Natural killer cell (primary cell): Measurements from ENCODE around the gene CPSF4L. TPM values are rescaled to one million over a fixed set of nuclear protein-coding genes. Genes with fewer than 3 reads are reported as not detected.

ENCODE experiments used
- ATAC-seq, 3 donors: fragments of 150-1000 bp in 2 of 3; fragments of 200-7000 bp in 1 of 3; cut with Tn5 transposase; 1 replicate in 1 of 3; 2 replicates in 2 of 3; pipeline ENCODE4 v1.10.0; 2021; ENCODE audit warnings: mild to moderate bottlenecking in 2 of 3, moderate library complexity in 2 of 3
- DNase-seq, 2 donors: peaks; one replicate each; pipeline versions ENCODE4 v3.0.0 to v3.0.0-alpha.2; 2013 to 2021; ENCODE audit warnings: mixed read lengths in 1 of 2
- H3K27ac ChIP-seq: one replicate; pipeline ENCODE4 v1.5.1; 2013; ENCODE audit warnings: mild to moderate bottlenecking, low read length
- H3K27me3 ChIP-seq: one replicate; pipeline ENCODE4 v1.6.1; 2013; ENCODE audit warnings: low read length; ENCODE audit not compliant: control insufficient read depth, insufficient read depth
- H3K36me3 ChIP-seq: one replicate; pipeline ENCODE4 v1.6.1; 2013; ENCODE audit warnings: low read length; ENCODE audit not compliant: control insufficient read depth, insufficient read depth
- H3K4me1 ChIP-seq: one replicate; pipeline ENCODE4 v1.6.1; 2013; ENCODE audit warnings: low read length; ENCODE audit not compliant: control insufficient read depth, insufficient read depth
- H3K4me3 ChIP-seq: one replicate; pipeline ENCODE4 v1.5.1; 2013; ENCODE audit warnings: low read length
- H3K9me3 ChIP-seq: one replicate; pipeline ENCODE4 v1.6.1; 2013; ENCODE audit warnings: low read length; ENCODE audit not compliant: control insufficient read depth, insufficient read depth
- H3K27ac Mint-ChIP-seq, 2 donors: one replicate each; pipeline ENCODE4 v1.8.0; 2022; ENCODE audit warnings: mild to moderate bottlenecking in 2 of 2, mixed read lengths in 2 of 2, moderate library complexity in 1 of 2
- H3K27me3 Mint-ChIP-seq, 2 donors: one replicate each; pipeline ENCODE4 v1.8.0; 2022; ENCODE audit warnings: low read depth in 2 of 2, mixed read lengths in 2 of 2
- H3K36me3 Mint-ChIP-seq: one replicate; pipeline ENCODE4 v1.8.0; 2022; ENCODE audit warnings: mixed read lengths
- H3K4me1 Mint-ChIP-seq, 2 donors: one replicate each; pipeline ENCODE4 v1.8.0; 2022; ENCODE audit warnings: mixed read lengths in 2 of 2
- H3K4me3 Mint-ChIP-seq: one replicate; pipeline ENCODE4 v1.8.0; 2022; ENCODE audit warnings: mild to moderate bottlenecking, moderate library complexity, mixed read lengths
- H3K9me3 Mint-ChIP-seq, 2 donors: one replicate each; pipeline ENCODE4 v1.8.0; 2022; ENCODE audit warnings: mixed read lengths in 2 of 2
- WGBS: methylation state at CpG from one replicate; pipeline ENCODE4 v1.1.7; 2013; ENCODE audit warnings: missing lambda C conversion rate; ENCODE audit not compliant: insufficient coverage; 5-methylcytosine and 5-hydroxymethylcytosine counted together
- intact Hi-C: fragments of 100-400 bp; cut with micrococcal nuclease; formaldehyde crosslinking; loops from one replicate; pipeline ENCODE4 v1.14.2; 2022
- total RNA-seq, 4 donors: library from RNA; stranded (reverse); fragments of 120-200 nt in 1 of 4; gene quantifications; one replicate each; pipeline versions ENCODE4 v1.2.3 to v1.2.4, GENCODE V29; 2013 to 2022
- TF ChIP-seq, protein P1 (sequence below): fragments of 200-600 bp; IDR thresholded peaks from one replicate; pipeline ENCODE4 v1.8.0; 2022; ENCODE audit warnings: antibody characterized with exemption

The CPSF4L gene
- total RNA-seq, 3 donors from 2014 or later (not counting 1 experiment from before 2014, with no cell fraction given) = not detected

DNA sequence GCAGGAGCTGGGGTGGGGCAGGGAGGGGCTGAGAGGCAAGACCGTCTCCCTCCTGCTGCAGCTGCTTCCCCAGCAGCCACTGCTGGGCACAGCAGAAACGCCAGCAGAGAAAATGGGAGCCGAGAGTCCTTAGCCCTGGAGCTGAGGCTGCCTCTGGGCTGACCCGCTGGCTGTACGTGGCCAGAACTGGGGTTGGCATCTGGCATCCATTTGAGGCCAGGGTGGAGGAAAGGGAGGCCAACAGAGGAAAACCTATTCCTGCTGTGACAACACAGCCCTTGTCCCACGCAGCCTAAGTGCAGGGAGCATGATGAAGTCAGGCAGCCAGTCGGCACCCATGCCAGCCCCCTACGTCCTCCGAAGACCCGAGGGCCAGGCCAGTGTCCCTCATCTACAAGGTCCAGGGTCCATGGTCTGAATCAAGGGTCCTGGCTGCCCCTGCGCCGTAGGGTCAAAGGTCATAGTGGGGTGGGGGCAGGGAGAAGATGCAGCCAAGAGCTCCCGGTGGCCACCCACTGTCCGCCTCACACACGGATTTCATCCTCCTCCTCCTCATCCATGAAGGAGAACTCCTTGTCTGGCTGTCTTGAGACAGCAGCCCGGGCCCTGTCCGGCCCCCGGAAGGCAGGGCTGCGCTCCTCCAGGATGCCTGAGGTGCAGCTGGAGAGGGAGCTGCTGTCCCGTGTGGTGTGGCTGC lies 23.4 kb upstream of the CPSF4L start:
- H3K27ac Mint-ChIP-seq = no peak overlapping the region
- H3K36me3 ChIP-seq = no peaks in the 10 kb centered on the region
- no peak overlapping the region for H3K4me3 Mint-ChIP-seq
- no peaks in the 10 kb centered on the region for H3K36me3 Mint-ChIP-seq
- intact Hi-C loops = no loop called here
- no peaks in the 10 kb centered on the region for H3K9me3 ChIP-seq
- WGBS = 94% methylated on average over 20 of the region's 20 CpGs
- H3K4me1 Mint-ChIP-seq = peaks cover 0 to 11% of the 10 kb centered on the region in 2 donors
- H3K9me3 Mint-ChIP-seq = no peaks in the 10 kb centered on the region
- no peaks in the 10 kb centered on the region for H3K27me3 ChIP-seq
- H3K4me3 ChIP-seq = no peak overlapping the region
- H3K4me1 ChIP-seq = peaks cover 2% of the 10 kb centered on the region
- TF ChIP-seq, protein P1, sequence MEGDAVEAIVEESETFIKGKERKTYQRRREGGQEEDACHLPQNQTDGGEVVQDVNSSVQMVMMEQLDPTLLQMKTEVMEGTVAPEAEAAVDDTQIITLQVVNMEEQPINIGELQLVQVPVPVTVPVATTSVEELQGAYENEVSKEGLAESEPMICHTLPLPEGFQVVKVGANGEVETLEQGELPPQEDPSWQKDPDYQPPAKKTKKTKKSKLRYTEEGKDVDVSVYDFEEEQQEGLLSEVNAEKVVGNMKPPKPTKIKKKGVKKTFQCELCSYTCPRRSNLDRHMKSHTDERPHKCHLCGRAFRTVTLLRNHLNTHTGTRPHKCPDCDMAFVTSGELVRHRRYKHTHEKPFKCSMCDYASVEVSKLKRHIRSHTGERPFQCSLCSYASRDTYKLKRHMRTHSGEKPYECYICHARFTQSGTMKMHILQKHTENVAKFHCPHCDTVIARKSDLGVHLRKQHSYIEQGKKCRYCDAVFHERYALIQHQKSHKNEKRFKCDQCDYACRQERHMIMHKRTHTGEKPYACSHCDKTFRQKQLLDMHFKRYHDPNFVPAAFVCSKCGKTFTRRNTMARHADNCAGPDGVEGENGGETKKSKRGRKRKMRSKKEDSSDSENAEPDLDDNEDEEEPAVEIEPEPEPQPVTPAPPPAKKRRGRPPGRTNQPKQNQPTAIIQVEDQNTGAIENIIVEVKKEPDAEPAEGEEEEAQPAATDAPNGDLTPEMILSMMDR = no peak
- DNase-seq (no peak), ATAC-seq (no peak)
- H3K27me3 Mint-ChIP-seq = no peaks in the 10 kb centered on the region
- H3K27ac ChIP-seq = no peak overlapping the region

DNA sequence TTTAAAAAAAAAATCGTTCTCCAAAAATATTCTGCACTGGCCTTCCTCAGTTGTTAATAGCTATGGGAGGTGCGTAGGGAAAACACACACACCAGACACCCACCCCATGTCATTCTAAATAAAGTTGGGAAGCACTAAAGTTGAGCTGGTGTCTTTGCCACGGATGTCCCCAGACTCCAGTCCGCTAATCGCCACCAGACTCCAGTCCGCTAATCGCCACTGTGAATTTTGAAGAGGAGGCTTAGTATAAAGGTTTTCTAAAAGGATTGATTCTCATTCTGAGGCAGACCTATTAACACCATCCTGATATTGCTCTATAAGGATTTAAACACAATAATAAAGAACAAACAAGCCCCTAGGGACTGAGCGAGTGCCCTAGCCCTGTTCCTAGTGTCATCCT lies 22.7 kb upstream of the CPSF4L start:
- no peaks in the 10 kb centered on the region for H3K36me3 ChIP-seq
- H3K27me3 Mint-ChIP-seq = no peaks in the 10 kb centered on the region
- H3K4me1 ChIP-seq = no peaks in the 10 kb centered on the region
- no peak overlapping the region for H3K27ac Mint-ChIP-seq
- H3K36me3 Mint-ChIP-seq = no peaks in the 10 kb centered on the region
- no peaks in the 10 kb centered on the region for H3K9me3 Mint-ChIP-seq
- H3K27me3 ChIP-seq = no peaks in the 10 kb centered on the region
- H3K4me3 ChIP-seq = no peak overlapping the region
- no peak for ATAC-seq
- TF ChIP-seq, protein P1 = no peak
- no peak overlapping the region for H3K27ac ChIP-seq
- no peak for DNase-seq
- no peak overlapping the region for H3K4me3 Mint-ChIP-seq
- peaks cover 0 to 5% of the 10 kb centered on the region in 2 donors for H3K4me1 Mint-ChIP-seq
- intact Hi-C loops = no loop called here
- H3K9me3 ChIP-seq = no peaks in the 10 kb centered on the region
- 88% methylated on average over 2 of the region's 8 CpGs for WGBS

DNA sequence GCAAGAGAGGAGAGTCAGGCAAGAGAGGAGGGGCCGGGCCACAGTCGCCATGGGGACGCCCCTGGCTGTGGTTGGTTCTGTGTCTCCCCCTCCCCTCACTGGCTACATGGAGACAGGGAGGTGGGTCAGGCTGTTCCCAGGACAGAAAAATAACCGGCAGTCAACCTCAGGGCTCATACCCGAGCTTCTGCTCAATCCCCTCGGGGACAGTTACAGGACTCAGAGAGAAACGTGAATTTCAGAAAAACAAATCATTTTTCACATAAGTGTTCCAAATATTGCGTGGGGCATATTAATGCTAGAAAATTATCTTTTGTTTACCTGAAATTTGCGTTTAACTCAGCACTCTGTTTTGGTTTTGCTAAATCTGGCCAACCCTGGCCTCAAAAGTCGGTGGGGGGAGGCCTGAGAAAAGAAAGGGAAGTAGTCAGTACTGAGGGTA lies 22.2 kb upstream of the CPSF4L start:
- H3K4me1 ChIP-seq = no peaks in the 10 kb centered on the region
- TF ChIP-seq, protein P1 = no peak
- H3K9me3 ChIP-seq = no peaks in the 10 kb centered on the region
- H3K4me3 ChIP-seq = no peak overlapping the region
- ATAC-seq = no peak
- H3K4me3 Mint-ChIP-seq = no peak overlapping the region
- H3K9me3 Mint-ChIP-seq = no peaks in the 10 kb centered on the region
- H3K36me3 ChIP-seq = no peaks in the 10 kb centered on the region
- no peaks in the 10 kb centered on the region for H3K27me3 Mint-ChIP-seq
- no peak overlapping the region for H3K27ac ChIP-seq
- WGBS = 68% methylated on average over 9 of the region's 10 CpGs
- H3K27me3 ChIP-seq = no peaks in the 10 kb centered on the region
- no peaks in the 10 kb centered on the region for H3K36me3 Mint-ChIP-seq
- DNase-seq = no peak
- H3K27ac Mint-ChIP-seq = no peak overlapping the region
- intact Hi-C loops = no loop called here
- peaks cover 0 to 4% of the 10 kb centered on the region in 2 donors for H3K4me1 Mint-ChIP-seq

DNA sequence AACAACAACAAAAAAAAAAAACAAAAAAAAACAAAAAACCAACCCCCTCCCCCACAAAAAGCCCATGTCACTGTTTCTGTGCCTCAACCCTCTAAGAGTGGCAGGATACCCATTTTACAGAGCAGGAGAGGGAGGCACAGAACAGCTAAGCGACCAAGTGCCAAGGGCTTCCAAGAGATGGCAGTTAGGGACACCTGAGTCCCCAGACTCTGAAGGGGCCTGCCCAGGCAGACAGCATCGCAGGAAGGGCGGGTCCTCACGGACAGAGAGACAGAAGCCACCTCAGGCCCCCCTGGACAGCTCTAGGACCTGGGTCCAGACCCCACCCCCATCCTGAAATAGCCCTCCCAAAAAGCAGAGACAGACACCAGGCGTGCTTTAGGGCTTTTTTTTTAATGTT lies 21.6 kb upstream of the CPSF4L start:
- H3K27ac Mint-ChIP-seq = no peak overlapping the region
- H3K4me3 Mint-ChIP-seq = no peak overlapping the region
- no peaks in the 10 kb centered on the region for H3K4me1 Mint-ChIP-seq
- Histone ChIP-seq H3K4me3 (no peak overlapping the region), H3K9me3 (no peaks in the 10 kb centered on the region), H3K27me3 (no peaks in the 10 kb centered on the region), H3K36me3 (no peaks in the 10 kb centered on the region), H3K27ac (no peak overlapping the region), H3K4me1 (no peaks in the 10 kb centered on the region)
- H3K27me3 Mint-ChIP-seq = no peaks in the 10 kb centered on the region
- 87% methylated on average over 5 of the region's 5 CpGs for WGBS
- TF ChIP-seq, protein P1 = no peak
- intact Hi-C loops = no loop called here
- no peaks in the 10 kb centered on the region for H3K9me3 Mint-ChIP-seq
- ATAC-seq (no peak), DNase-seq (no peak)
- H3K36me3 Mint-ChIP-seq = no peaks in the 10 kb centered on the region
